ENCODE results near the gene KIR2DL1.
"Not testable (repeated sequence)": the region's sequence is repeated elsewhere in the genome, so short reads cannot be mapped to it uniquely, and the experiment has no call there.

Gene KIR2DL1

GRCh38 chr19:54771018-54771960, 1.7 kb downstream of the KIR2DL1 start:
- DNase-seq, result not testable (repeated sequence)

- DNase-seq, result not testable (repeated sequence)
Observed at GRCh38 chr19:54772666-54773065, 3.1 kb downstream of the KIR2DL1 start.

GRCh38 chr19:54775095-54775815, 5.7 kb downstream of the KIR2DL1 start:
- DNase-seq, result not testable (repeated sequence)

GRCh38 chr19:54775830-54776229, 6.2 kb downstream of the KIR2DL1 start:
- DNase-seq, result not testable (repeated sequence)

DNA sequence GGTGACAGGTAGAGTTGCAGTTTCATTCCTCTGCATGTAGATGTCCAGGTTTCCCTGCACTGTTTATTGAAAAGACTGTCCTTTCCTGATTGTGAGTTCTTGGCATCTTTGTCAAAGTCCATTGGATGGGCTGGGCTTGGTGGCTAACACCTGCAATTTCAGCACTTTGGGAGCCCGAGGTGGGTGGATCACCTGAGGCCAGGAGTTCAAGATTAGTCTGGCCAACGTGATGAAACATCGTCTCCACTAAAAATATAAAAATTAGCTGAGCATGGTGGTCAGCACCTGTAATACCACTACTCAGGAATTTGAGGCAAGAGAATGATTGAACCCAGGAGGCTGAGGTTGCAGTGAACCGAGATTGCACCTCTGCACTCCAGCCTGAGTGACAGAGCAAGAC, 8.3 kb downstream of the KIR2DL1 start:
- DNase-seq, result not testable (repeated sequence)

DNA sequence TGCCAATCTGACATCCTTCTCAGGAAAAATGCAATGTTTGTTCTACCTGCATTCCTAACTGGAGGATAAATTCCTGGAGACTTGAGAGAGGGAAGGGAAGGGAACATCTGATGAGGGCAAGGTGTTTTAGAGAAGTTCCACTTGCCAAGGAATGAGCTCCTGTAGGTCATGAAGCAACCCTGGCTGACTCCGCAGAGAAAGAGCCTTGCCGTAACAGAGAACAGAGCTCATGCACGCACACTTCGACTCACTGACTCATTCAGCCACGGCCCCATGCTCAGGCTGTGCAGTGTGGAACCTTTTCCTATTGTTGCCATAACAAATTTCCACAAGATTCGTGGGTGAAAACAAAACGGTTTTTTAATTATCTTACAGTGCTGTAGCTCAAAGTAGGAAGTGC, 9.3 kb downstream of the KIR2DL1 start:
- not testable (repeated sequence) for DNase-seq

- DNase-seq, result not testable (repeated sequence)
Observed at GRCh38 chr19:54782916-54783315, 13.3 kb downstream of the KIR2DL1 start.

DNA sequence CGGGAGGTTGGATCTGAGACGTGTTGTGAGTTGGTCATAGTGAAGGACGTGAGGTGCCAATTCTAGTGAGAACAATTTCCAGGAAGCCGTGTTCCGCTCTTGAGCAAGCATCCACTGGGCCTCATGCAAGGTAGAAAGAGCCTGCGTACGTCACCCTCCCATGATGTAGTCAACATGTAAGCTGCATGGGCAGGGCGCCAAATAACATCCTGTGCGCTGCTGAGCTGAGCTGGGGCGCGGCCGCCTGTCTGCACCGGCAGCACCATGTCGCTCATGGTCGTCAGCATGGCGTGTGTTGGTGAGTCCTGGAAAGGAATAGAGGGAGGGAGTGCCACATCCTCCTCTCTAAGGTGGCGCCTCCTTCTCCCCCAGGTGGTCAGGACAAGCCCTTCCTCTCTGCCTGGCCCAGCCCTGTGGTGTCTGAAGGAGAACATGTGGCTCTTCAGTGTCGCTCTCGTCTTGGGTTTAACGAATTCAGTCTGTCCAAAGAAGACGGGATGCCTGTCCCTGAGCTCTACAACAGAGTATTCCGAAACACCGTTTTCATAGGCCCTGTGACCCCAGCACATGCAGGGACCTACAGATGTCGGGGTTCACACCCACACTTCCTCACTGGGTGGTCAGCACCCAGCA, 16.6 kb downstream of the KIR2DL1 start:
- DNase-seq, result not testable (repeated sequence)

DNA sequence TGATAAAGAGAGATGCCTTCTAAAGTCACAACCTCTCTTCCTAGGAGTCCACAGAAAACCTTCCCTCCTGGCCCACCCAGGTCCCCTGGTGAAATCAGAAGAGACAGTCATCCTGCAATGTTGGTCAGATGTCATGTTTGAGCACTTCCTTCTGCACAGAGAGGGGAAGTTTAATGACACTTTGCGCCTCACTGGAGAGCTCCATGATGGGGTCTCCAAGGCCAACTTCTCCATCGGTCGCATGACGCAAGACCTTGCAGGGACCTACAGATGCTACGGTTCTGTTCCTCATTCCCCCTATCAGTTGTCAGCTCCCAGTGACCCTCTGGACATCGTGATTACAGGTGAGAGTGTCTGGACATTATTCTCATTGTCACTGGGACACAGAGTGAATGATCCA, 18.6 kb downstream of the KIR2DL1 start:
- DNase-seq, result not testable (repeated sequence)

- no peak for DNase-seq
Observed at GRCh38 chr19:54790711-54791110, 21.1 kb downstream of the KIR2DL1 start.

DNA sequence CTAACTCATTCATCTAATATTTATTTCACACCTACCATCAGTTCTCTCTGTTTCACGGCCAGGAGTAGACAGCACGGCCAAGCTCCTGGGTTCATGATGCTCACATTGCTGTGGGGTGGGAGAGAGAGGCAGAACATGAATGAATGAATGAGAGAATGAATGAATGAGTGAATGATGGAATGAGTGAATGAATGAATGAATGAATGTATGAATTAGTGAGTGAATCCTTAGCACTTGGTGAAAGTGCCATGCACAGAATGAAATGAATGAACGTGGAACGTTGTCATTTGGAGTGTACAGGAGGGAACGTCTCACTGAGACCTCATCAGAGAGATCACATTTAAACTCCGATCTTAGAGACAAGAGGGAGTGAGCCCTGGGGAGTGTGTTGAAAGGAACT, 21.9 kb downstream of the KIR2DL1 start:
- no peak for DNase-seq

- DNase-seq, result no peak
Observed at GRCh38 chr19:54792814-54793213, 23.2 kb downstream of the KIR2DL1 start.

GRCh38 chr19:54795758-54796157, 26.2 kb downstream of the KIR2DL1 start:
- no peak for DNase-seq

DNA sequence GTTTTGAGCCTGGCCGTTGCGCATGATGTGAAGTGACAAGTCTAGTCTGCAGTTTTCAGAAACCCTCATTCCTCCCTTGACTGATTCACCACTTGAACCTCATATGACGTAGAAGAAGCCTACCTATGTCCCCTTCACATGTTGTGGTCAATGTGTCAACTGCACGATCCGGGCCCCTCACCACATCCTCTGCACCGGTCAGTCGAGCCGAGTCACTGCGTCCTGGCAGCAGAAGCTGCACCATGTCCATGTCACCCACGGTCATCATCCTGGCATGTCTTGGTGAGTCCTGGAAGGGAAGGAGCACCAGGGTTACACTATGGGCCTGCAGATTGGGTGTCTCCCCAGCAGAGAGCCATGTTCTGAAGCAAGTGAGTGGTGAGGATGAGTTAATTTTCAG, 33.8 kb downstream of the KIR2DL1 start, which contains the start of gene KIR2DL4:
KIR2DL4 (plus strand) TSS at position 201 of the 400 bp plus-strand sequence; CDS start at position 243, 42 bp downstream.
- DNase-seq, result no peak

DNA sequence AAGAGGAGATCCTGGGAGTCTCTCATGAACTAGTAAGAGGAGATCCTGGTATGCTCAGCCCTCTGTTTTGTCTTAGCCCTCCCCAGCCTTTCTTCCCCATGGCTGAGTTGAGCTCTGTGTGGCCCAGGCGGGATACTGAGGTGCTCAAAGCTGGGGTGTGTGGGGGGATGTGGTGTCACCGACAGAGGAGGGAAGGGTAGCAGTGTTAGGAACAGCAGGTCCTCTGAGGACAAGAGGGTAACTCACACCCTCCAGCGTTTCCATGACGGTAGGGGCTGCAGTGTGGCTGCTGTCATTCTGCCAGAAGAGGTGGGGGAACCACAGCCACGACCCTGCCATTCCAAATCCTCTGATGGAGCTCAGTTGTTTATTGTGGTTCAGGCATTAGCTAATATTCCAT, 34.5 kb downstream of the KIR2DL1 start:
- DNase-seq, result no peak

GRCh38 chr19:54804571-54804970, 35.0 kb downstream of the KIR2DL1 start:
- DNase-seq, result no peak

DNA sequence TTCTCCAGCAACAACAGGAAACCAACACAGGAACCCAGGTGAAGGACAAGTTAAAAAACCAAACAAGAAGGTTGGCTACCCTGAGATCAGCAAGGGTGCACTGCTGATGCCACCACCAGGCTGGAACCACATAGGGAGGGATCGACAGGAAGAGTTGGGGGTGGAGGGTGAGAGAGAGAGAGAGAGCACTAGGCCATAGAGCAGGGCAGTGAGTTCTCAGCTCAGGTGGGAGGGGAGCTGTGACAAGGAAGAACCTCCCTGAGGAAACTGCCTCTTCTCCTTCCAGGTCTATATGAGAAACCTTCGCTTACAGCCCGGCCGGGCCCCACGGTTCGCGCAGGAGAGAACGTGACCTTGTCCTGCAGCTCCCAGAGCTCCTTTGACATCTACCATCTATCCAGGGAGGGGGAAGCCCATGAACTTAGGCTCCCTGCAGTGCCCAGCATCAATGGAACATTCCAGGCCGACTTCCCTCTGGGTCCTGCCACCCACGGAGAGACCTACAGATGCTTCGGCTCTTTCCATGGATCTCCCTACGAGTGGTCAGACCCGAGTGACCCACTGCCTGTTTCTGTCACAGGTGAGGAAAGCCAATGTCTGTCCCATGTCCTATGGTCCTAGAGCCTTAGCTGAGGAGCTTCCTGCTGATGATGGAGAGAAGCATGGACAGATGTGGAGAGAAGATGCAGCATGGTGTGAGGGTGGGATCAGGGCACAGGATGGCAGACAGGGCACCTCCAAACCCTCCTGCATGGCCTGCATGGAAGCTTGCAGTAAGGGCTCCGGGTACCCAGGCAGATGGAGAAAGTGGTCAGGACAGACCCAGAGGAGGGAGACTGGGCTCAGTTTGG, 36.3 kb downstream of the KIR2DL1 start:
- no peak for DNase-seq

DNA sequence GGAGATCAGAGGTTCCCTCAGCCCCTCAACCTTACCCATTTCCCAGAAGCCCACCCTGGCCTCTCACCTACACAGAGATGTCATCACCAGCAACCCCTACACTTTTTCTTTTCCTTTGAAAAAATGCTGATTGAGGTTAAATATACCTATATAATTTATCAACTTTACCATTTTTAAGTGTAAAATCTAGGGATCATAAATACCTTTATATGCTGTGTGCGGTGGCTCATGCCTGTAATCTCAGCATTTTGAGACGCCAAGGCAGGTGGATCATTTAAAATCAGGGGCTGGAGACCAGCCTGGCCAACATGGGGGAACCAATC, 36.9 kb downstream of the KIR2DL1 start:
- DNase-seq, result no peak

GRCh38 chr19:54814571-54814970, 45.0 kb downstream of the KIR2DL1 start:
- not testable (repeated sequence) for DNase-seq

DNA sequence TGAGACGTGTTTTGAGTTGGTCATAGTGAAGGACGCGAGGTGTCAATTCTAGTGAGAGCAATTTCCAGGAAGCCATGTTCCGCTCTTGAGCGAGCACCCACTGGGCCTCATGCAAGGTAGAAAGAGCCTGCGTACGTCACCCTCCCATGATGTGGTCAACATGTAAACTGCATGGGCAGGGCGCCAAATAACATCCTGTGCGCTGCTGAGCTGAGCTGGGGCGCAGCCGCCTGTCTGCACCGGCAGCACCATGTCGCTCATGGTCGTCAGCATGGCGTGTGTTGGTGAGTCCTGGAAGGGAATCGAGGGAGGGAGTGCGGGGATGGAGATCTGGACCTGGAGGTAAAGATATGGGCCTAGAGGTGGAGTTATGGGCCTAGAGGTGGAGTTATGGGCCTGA, 46.7 kb downstream of the KIR2DL1 start, which contains the start of gene KIR3DL1:
KIR3DL1 (plus strand) TSS at position 218 of the 400 bp plus-strand sequence.
- not testable (repeated sequence) for DNase-seq

DNA sequence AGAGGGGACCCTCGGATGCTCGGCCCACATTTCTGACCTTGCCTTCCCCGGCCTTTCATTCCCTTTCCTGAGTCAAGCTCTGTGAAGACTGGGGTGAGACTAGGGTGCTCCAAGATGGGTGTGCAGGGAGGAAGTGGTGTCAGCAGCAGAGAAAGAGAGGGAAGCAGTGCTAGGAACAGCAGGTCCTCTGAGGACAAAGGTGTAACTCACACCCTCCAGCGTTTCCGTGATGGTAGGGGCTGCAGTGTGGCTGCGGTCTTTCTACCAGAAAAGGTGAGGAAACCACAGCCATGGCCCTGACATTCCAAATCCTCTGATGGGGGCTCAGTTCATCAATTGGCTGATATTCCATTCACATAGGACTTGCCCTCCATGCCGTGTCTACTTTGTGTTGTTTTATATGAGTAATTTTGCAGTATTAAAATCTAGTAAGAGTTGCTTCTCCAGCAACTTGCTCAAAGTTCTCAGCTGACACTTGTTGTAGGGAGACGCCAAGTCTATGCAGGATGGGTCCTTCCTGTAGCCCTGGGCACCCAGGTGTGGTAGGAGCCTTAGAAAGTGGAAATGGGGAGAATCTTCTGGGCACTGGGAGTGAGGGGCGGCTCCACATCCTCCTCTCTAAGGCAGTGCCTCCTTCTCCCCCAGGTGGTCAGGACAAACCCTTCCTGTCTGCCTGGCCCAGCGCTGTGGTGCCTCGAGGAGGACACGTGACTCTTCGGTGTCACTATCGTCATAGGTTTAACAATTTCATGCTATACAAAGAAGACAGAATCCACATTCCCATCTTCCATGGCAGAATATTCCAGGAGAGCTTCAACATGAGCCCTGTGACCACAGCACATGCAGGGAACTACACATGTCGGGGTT, 48.3 kb downstream of the KIR2DL1 start:
- no peak for DNase-seq
